ENCODE results near the gene TMPRSS5. TPM values are rescaled to one million over a fixed set of nuclear protein-coding genes. Genes with fewer than 3 reads are reported as not detected.

Gene TMPRSS5
- total RNA-seq, 4 donors from 2014 or later = 35.0 to 42.2 (median 41.9) TPM

DNA sequence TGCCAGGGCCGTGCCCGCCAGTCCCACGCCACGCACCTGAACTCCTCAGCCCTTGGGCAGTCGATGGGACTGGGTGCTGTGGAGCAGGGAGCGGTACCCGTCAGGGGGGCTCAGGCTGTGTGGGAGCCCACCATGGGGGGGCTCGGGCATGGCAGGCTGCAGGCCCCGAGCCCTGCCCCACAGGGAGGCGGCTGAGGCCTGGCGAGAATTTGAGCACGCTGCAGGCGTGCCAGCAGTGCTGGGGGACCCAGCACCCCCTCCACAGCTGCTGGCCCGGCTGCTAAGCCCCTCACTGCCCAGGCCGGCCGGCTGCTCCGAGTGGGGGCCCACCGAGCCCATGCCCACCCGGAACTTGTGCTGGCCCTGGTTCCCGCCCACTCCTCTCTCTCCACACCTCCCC is 56.8 kb downstream of the TMPRSS5 start:
- no peak for DNase-seq (ENCODE audit: low spot score in 2 of 2)
- no peak overlapping the region for H3K4me3 ChIP-seq
- no peak for TF ChIP-seq POLR2A (IDR thresholded peaks at IDR 0.05)
- TF ChIP-seq EP300 (IDR thresholded peaks at IDR 0.05) = no peak
- no peak for TF ChIP-seq CTCF (IDR thresholded peaks at IDR 0.05)
- H3K36me3 ChIP-seq = no peaks in the 10 kb centered on the region
- H3K9me3 ChIP-seq = peaks cover 0 to 17% (median 0%) of the 10 kb centered on the region in 4 donors
- no peaks in the 10 kb centered on the region for H3K4me1 ChIP-seq
- H3K27me3 ChIP-seq = no peaks in the 10 kb centered on the region
- 91 to 95% methylated on average over 4 to 18 of the region's 20 CpGs for WGBS, 2 donors
- H3K27ac ChIP-seq = no peak overlapping the region

DNA sequence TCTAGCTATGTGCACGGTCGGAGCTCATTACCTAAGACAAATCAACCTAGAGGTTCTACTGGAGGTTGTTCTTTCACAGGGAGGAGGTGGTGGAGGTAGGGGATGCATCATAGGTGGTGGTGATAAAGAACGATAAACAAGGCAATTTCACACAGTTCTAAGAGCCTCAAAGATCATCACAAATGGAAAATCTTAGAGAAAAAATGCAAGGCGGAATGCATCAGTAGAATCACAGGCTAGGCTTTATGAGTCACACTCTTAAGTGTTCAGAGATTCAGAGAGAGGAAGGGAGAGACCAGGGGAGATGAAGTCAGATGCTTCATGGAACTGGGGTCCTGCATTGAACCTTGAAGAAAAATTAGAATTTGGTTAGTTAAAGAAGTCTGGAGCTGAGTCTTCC is 58.3 kb downstream of the TMPRSS5 start:
- peaks cover 0 to 17% (median 0%) of the 10 kb centered on the region in 4 donors for H3K9me3 ChIP-seq
- WGBS, 2 donors = 91 to 97% methylated on average over 4 of the region's 4 CpGs
- H3K27ac ChIP-seq = no peak overlapping the region
- H3K4me1 ChIP-seq = no peaks in the 10 kb centered on the region
- no peaks in the 10 kb centered on the region for H3K27me3 ChIP-seq
- DNase-seq (ENCODE audit: low spot score in 2 of 2) = no peak
- no peak overlapping the region for H3K4me3 ChIP-seq
- TF ChIP-seq EP300 (IDR thresholded peaks at IDR 0.05) (no peak), CTCF (IDR thresholded peaks at IDR 0.05) (no peak), POLR2A (IDR thresholded peaks at IDR 0.05) (no peak)
- H3K36me3 ChIP-seq = no peaks in the 10 kb centered on the region

DNA sequence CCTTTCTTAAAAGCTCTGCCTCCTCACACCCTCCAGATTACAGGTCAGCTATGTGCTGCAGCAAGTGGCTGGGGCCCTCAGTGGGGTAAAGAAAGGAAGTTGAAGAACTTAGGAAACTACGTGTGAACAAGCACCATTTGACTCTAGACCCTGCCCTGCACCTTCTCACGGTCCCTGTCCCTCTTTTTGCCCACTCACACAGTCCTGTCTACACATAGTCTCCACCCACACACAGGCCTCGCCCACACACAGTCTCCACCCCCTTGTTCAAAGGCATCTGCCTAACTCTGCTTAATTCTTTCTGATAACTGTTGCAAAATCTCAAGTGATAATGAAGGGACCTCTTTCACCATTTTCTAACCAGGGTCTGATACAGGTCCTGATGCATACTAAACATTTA is 59.0 kb downstream of the TMPRSS5 start:
- Histone ChIP-seq H3K4me3 (no peak overlapping the region), H3K4me1 (no peaks in the 10 kb centered on the region), H3K36me3 (no peaks in the 10 kb centered on the region), H3K27me3 (no peaks in the 10 kb centered on the region), H3K9me3 (peaks cover 0 to 17% (median 0%) of the 10 kb centered on the region in 4 donors), H3K27ac (no peak overlapping the region)
- no peak for DNase-seq (ENCODE audit: low spot score in 2 of 2)
- 43 to 51% methylated on average over 3 of the region's 3 CpGs for WGBS, 2 donors
- TF ChIP-seq POLR2A (IDR thresholded peaks at IDR 0.05) = no peak
- TF ChIP-seq EP300 (IDR thresholded peaks at IDR 0.05) = no peak
- TF ChIP-seq CTCF (IDR thresholded peaks at IDR 0.05) = no peak

- TF ChIP-seq POLR2A (IDR thresholded peaks at IDR 0.05) (no peak), EP300 (IDR thresholded peaks at IDR 0.05) (no peak), CTCF (IDR thresholded peaks at IDR 0.05) (no peak)
- Histone ChIP-seq H3K9me3 (peaks cover 0 to 17% (median 0%) of the 10 kb centered on the region in 4 donors), H3K36me3 (no peaks in the 10 kb centered on the region), H3K27me3 (no peaks in the 10 kb centered on the region), H3K4me3 (no peak overlapping the region), H3K4me1 (no peaks in the 10 kb centered on the region), H3K27ac (no peak overlapping the region)
- WGBS, 2 donors = 76 to 79% methylated on average over 5 of the region's 5 CpGs
- DNase-seq (ENCODE audit: low spot score in 2 of 2) = no peak
These were observed 60.3 kb downstream of the TMPRSS5 start for GRCh38 chr11:113645593-113646349.

GRCh38 chr11:113644605-113645004 is 61.5 kb downstream of the TMPRSS5 start:
- 61 to 77% methylated on average over 3 of the region's 3 CpGs for WGBS, 2 donors
- TF ChIP-seq EP300 (IDR thresholded peaks at IDR 0.05) (no peak), CTCF (IDR thresholded peaks at IDR 0.05) (no peak), POLR2A (IDR thresholded peaks at IDR 0.05) (no peak)
- no peak for DNase-seq (ENCODE audit: low spot score in 2 of 2)

More at GRCh38 chr11:113644605-113645004, 61.5 kb downstream of the TMPRSS5 start:
- no peak overlapping the region for H3K4me3 ChIP-seq
- no peaks in the 10 kb centered on the region for H3K27me3 ChIP-seq
- peaks cover 0 to 8% (median 0%) of the 10 kb centered on the region in 4 donors for H3K9me3 ChIP-seq
- H3K27ac ChIP-seq = no peak overlapping the region
- H3K4me1 ChIP-seq = no peaks in the 10 kb centered on the region
- H3K36me3 ChIP-seq = no peaks in the 10 kb centered on the region

All from tibial nerve (tissue), 4 donors.